GM19025 (cell line): ENCODE results near the gene DHPS.

Experiments used
- ATAC-seq: cut with Tn5 transposase; IDR thresholded peaks from one replicate; pipeline ENCODE4 v1.9.1; 2021; ENCODE audit warnings: mild to moderate bottlenecking, low read depth, moderate library complexity; ENCODE audit not compliant: unreplicated experiment

DHPS gene

GRCh38 chr19:12675940-12676339 is 5.7 kb downstream of the DHPS start:
- no peak for ATAC-seq

GRCh38 chr19:12675399-12675798 is 6.3 kb downstream of the DHPS start:
- no peak for ATAC-seq

GRCh38 chr19:12672744-12673143 is 8.9 kb downstream of the DHPS start:
- ATAC-seq, result no peak

- ATAC-seq, result no peak
Measured at GRCh38 chr19:12670159-12670928, 11.3 kb downstream of the DHPS start.

GRCh38 chr19:12669270-12670158 is 12.2 kb downstream of the DHPS start:
- ATAC-seq, result no peak

- ATAC-seq, result no peak
Measured at GRCh38 chr19:12668932-12669269, 12.8 kb downstream of the DHPS start.

GRCh38 chr19:12668346-12668745 is 13.3 kb downstream of the DHPS start:
- ATAC-seq, result no peak

- no peak for ATAC-seq
Measured at GRCh38 chr19:12667731-12668302, 13.9 kb downstream of the DHPS start.

GRCh38 chr19:12666265-12667048 is 15.2 kb downstream of the DHPS start, which contains the start of the genes MAN2B1 and WDR83:
Gene MAN2B1, minus strand, starts transcription at chr19:12666742. Its CDS starts 41 bp downstream, at chr19:12666701.
Gene WDR83, plus strand, starts transcription at chr19:12666807. Its CDS starts 2,984 bp downstream, at chr19:12669791.
- peak; percentile 67 for ATAC-seq

GRCh38 chr19:12665671-12666264 is 15.9 kb downstream of the DHPS start:
- no peak for ATAC-seq

GRCh38 chr19:12665281-12665573 is 16.5 kb downstream of the DHPS start:
- ATAC-seq, result no peak

GRCh38 chr19:12664406-12665280 is 17.0 kb downstream of the DHPS start:
- no peak for ATAC-seq

GRCh38 chr19:12660980-12661379 is 20.7 kb downstream of the DHPS start:
- ATAC-seq, result no peak

GRCh38 chr19:12657966-12658365 is 23.7 kb downstream of the DHPS start:
- no peak for ATAC-seq

GRCh38 chr19:12656899-12657571 is 24.6 kb downstream of the DHPS start:
- ATAC-seq, result no peak

- no peak for ATAC-seq
Measured at GRCh38 chr19:12655546-12655945, 26.1 kb downstream of the DHPS start.

- no peak for ATAC-seq
Measured at GRCh38 chr19:12652219-12652618, 29.5 kb downstream of the DHPS start.

- no peak for ATAC-seq
Measured at GRCh38 chr19:12649941-12650340, 31.7 kb downstream of the DHPS start.

GRCh38 chr19:12648088-12648487 is 33.6 kb downstream of the DHPS start:
- ATAC-seq, result no peak
